Fibroblast of lung (primary cell): ENCODE results near the gene PIAS4. TPM values are rescaled to one million over a fixed set of nuclear protein-coding genes. Genes with fewer than 3 reads are reported as not detected.

ENCODE experiments used
- DNase-seq, 2 donors: peaks; one replicate each; pipeline versions ENCODE4 v3.0.0 to v3.0.0-alpha.2; 2010; ENCODE audit warnings: low read depth in 2 of 2
- H2AFZ ChIP-seq: 2 replicates; pipeline ENCODE4 v1.5.1; 2012; ENCODE audit warnings: low read length, control low read depth, inconsistent platforms
- H3K27ac ChIP-seq: 2 replicates; pipeline ENCODE4 v1.5.1; 2011; ENCODE audit warnings: low read length, control low read depth; ENCODE audit not compliant: insufficient read depth
- H3K27me3 ChIP-seq: 2 replicates; pipeline ENCODE4 v1.5.1; 2011; ENCODE audit warnings: mild to moderate bottlenecking, low read length; ENCODE audit not compliant: control insufficient read depth, insufficient read depth
- H3K36me3 ChIP-seq: 2 replicates; pipeline ENCODE4 v1.5.1; 2011; ENCODE audit warnings: low read length; ENCODE audit not compliant: control insufficient read depth, insufficient read depth
- H3K4me1 ChIP-seq: 2 replicates; pipeline ENCODE4 v1.5.1; 2011; ENCODE audit warnings: low read length; ENCODE audit not compliant: control insufficient read depth, insufficient read depth; ENCODE audit errors: extremely low read depth
- H3K4me2 ChIP-seq: 2 replicates; pipeline ENCODE4 v1.5.1; 2011; ENCODE audit warnings: low read length, control low read depth; ENCODE audit not compliant: insufficient read depth; ENCODE audit errors: extremely low read depth
- H3K4me3 ChIP-seq, 4 experiments: fragments of 200-600 bp in 1 of 4; sonication (generic) in 1 of 4; replicated peaks in 1 of 4; 2 replicates each; pipeline ENCODE4 v1.5.1; 2011 to 2016; ENCODE audit warnings: low read length in 4 of 4, low read depth in 3 of 4, mild to moderate bottlenecking in 3 of 4, control low read depth in 2 of 4, inconsistent platforms in 1 of 4, mixed read lengths in 1 of 4; ENCODE audit not compliant: insufficient read depth in 1 of 4; ENCODE audit errors: control extremely low read depth in 1 of 4
- H3K79me2 ChIP-seq: 2 replicates; pipeline ENCODE4 v1.5.1; 2012; ENCODE audit warnings: mild to moderate bottlenecking, low read length, inconsistent platforms; ENCODE audit not compliant: control insufficient read depth, insufficient read depth
- H3K9ac ChIP-seq: 2 replicates; pipeline ENCODE4 v1.5.1; 2011; ENCODE audit warnings: mild to moderate bottlenecking, low read length, control low read depth; ENCODE audit not compliant: insufficient read depth
- H3K9me3 ChIP-seq: 2 replicates; pipeline ENCODE4 v1.5.1; 2012; ENCODE audit warnings: low read depth, low read length; ENCODE audit not compliant: control insufficient read depth, insufficient read depth
- H4K20me1 ChIP-seq: 2 replicates; pipeline ENCODE4 v1.5.1; 2011; ENCODE audit warnings: low read length; ENCODE audit not compliant: control insufficient read depth, insufficient read depth; ENCODE audit errors: extremely low read depth
- CTCF ChIP-seq, 2 donors: IDR thresholded peaks in 1 of 2; conservative IDR thresholded peaks in 1 of 2; 1 replicate in 1 of 2; 2 replicates in 1 of 2; pipeline ENCODE4 v1.5.1; 2011 to 2012; ENCODE audit warnings: low read length in 2 of 2, control low read depth in 1 of 2, inconsistent platforms in 1 of 2, low read depth in 1 of 2, mild to moderate bottlenecking in 1 of 2
- EZH2 ChIP-seq: IDR thresholded peaks from 2 replicates; pipeline ENCODE4 v1.5.1; 2012; ENCODE audit warnings: low read length, control low read depth, mild to moderate bottlenecking; ENCODE audit errors: missing control alignments
- polyA plus RNA-seq, 2 donors: library from polyadenylated mRNA; depleted of rRNA in 1 of 2; stranded (reverse) in 1 of 2; unstranded in 1 of 2; fragments of >200 nt; gene quantifications; 2 replicates each; pipeline ENCODE4 v1.2.1, GENCODE V29; 2011 to 2012; ENCODE audit warnings: missing spikeins in 1 of 2
- total RNA-seq: library from RNA; depleted of rRNA; stranded (reverse); fragments of >200 nt; gene quantifications from 2 replicates; pipeline ENCODE4 v1.2.1, GENCODE V29; 2014

Gene PIAS4
- total and polyA plus RNA-seq, 2 donors (not counting 1 experiment from before 2014, with no cell fraction given), result 6.6 to 14.9 TPM

- Histone ChIP-seq H3K27me3 (no peaks in the 10 kb centered on the region), H3K9ac (no peak overlapping the region), H2AFZ (no peak overlapping the region), H4K20me1 (no peaks in the 10 kb centered on the region), H3K79me2 (peaks cover 8% of the 10 kb centered on the region), H3K27ac (no peak overlapping the region), H3K36me3 (peaks cover 35% of the 10 kb centered on the region), H3K4me2 (no peak overlapping the region), H3K4me3 (no peak overlapping the region), H3K4me1 (no peaks in the 10 kb centered on the region), H3K9me3 (peaks cover 1% of the 10 kb centered on the region)
- no peak for TF ChIP-seq EZH2
- TF ChIP-seq CTCF (conservative IDR thresholded peaks at IDR 0.05 in 1 of 2, IDR thresholded peaks at IDR 0.05 in 1 of 2; ENCODE audit: low read depth in 1 of 2, low read length in 2 of 2), result no peak
- DNase-seq, result no peak
Measured at GRCh38 chr19:4037301-4037949, 29.9 kb downstream of the PIAS4 start.

- Histone ChIP-seq H3K79me2 (peaks cover 11% of the 10 kb centered on the region), H4K20me1 (no peaks in the 10 kb centered on the region), H3K4me2 (no peak overlapping the region), H2AFZ (no peak overlapping the region), H3K27ac (no peak overlapping the region), H3K9ac (no peak overlapping the region), H3K9me3 (peaks cover 1% of the 10 kb centered on the region), H3K36me3 (peaks cover 30% of the 10 kb centered on the region), H3K4me1 (no peaks in the 10 kb centered on the region), H3K4me3 (no peak overlapping the region), H3K27me3 (no peaks in the 10 kb centered on the region)
- TF ChIP-seq EZH2 (no peak), CTCF (conservative IDR thresholded peaks at IDR 0.05 in 1 of 2, IDR thresholded peaks at IDR 0.05 in 1 of 2; ENCODE audit: low read depth in 1 of 2, low read length in 2 of 2) (no peak)
- no peak for DNase-seq
Measured at GRCh38 chr19:4038057-4038456, 30.5 kb downstream of the PIAS4 start.

GRCh38 chr19:4038661-4039423, 31.3 kb downstream of the PIAS4 start:
- Histone ChIP-seq H3K9me3 (peaks cover 1% of the 10 kb centered on the region), H3K36me3 (peaks cover 28% of the 10 kb centered on the region), H3K27me3 (no peaks in the 10 kb centered on the region), H3K79me2 (peaks cover 12% of the 10 kb centered on the region), H3K4me1 (no peaks in the 10 kb centered on the region), H3K4me3 (no peak overlapping the region), H3K4me2 (no peak overlapping the region), H2AFZ (no peak overlapping the region), H3K27ac (no peak overlapping the region), H4K20me1 (no peaks in the 10 kb centered on the region), H3K9ac (no peak overlapping the region)
- TF ChIP-seq CTCF (conservative IDR thresholded peaks at IDR 0.05 in 1 of 2, IDR thresholded peaks at IDR 0.05 in 1 of 2; ENCODE audit: low read depth in 1 of 2, low read length in 2 of 2), result no peak
- no peak for TF ChIP-seq EZH2
- no peak for DNase-seq
